ENCODE data around the gene DYDC2. TPM values are rescaled to one million over a fixed set of nuclear protein-coding genes. Genes with fewer than 3 reads are reported as not detected.

DYDC2 gene
- total RNA-seq, 1 experiment from 2014 or later = 2.8 TPM

GRCh38 chr10:80319725-80320290 lies 36.8 kb upstream of the DYDC2 start:
- Histone ChIP-seq H3K4me1 (ENCODE audit: insufficient read depth, low read length) (no peaks in the 10 kb centered on the region), H4K8ac (replicated peaks; ENCODE audit: insufficient read length, low read depth, low read length) (no peak overlapping the region), H3K79me2 (ENCODE audit: insufficient read depth, low read length) (no peaks in the 10 kb centered on the region), H4K20me1 (ENCODE audit: control insufficient read depth, insufficient read depth, insufficient read length) (no peaks in the 10 kb centered on the region), H3K9me3 (ENCODE audit: control insufficient read depth, low read depth, low read length) (no peaks in the 10 kb centered on the region), H3K27me3 (ENCODE audit: insufficient read depth, low read length) (no peaks in the 10 kb centered on the region), H3K4me2 (ENCODE audit: insufficient read depth, insufficient read length, low read length) (no peak overlapping the region), H3K18ac (ENCODE audit: insufficient read length, low read depth, low read length) (no peak overlapping the region), H3T11ph (ENCODE audit: low read length) (no peak overlapping the region), H2BK20ac (ENCODE audit: low read depth, low read length, poor library complexity, severe bottlenecking) (no peak overlapping the region), H3K27ac (ENCODE audit: insufficient read length, low read depth, low read length) (no peak overlapping the region), H4K91ac (ENCODE audit: insufficient read length, low read depth, low read length) (no peak overlapping the region), H4K5ac (ENCODE audit: insufficient read length, low read depth, low read length) (no peak overlapping the region), H3K4ac (ENCODE audit: low read depth, low read length) (no peak overlapping the region), H2BK120ac (ENCODE audit: low read depth, low read length, poor library complexity, severe bottlenecking) (no peak overlapping the region), H2BK15ac (ENCODE audit: low read depth, low read length) (no peak overlapping the region), H2BK5ac (ENCODE audit: insufficient read length, low read length) (no peak overlapping the region), H2AFZ (ENCODE audit: low read length) (no peak overlapping the region), H3K14ac (ENCODE audit: insufficient read depth, low read length) (no peak overlapping the region), H3K23ac (ENCODE audit: insufficient read length, low read depth, low read length) (no peak overlapping the region), H3K9ac (ENCODE audit: extremely low read depth, insufficient read length, low read length) (no peak overlapping the region), H3K23me2 (ENCODE audit: insufficient read length, low read depth, low read length, poor library complexity, severe bottlenecking) (no peaks in the 10 kb centered on the region), H2AK5ac (ENCODE audit: insufficient read length, low read length) (no peak overlapping the region), H2BK12ac (ENCODE audit: insufficient read length, low read depth, low read length) (no peak overlapping the region), H3K56ac (ENCODE audit: insufficient read length, low read depth, low read length) (no peak overlapping the region), H3K79me1 (ENCODE audit: insufficient read depth, low read depth, low read length, poor library complexity, severe bottlenecking) (no peaks in the 10 kb centered on the region)
- Mint-ChIP-seq H3K4me3 (no peak overlapping the region), H3K9me3 (no peaks in the 10 kb centered on the region), H3K4me1 (peaks cover 0 to 7% of the 10 kb centered on the region in 2 experiments; a peak in 3 of 4 replicates), H3K27ac (no peak overlapping the region), H3K27me3 (ENCODE audit: low read depth) (0 out of 2 replicates have a peak, but pooled peaks cover 2% of the 10 kb centered on the region), H3K36me3 (ENCODE audit: insufficient read depth in 1 of 3, low read depth in 3 of 3) (no peaks in the 10 kb centered on the region; a peak in 1 of 7 replicates)
- DNase-seq = no peak
- no CpG with 5 or more reads among the region's 2 CpGs for WGBS (ENCODE audit: extremely low coverage, insufficient read length, low lambda C conversion rate)
- no peak for TF ChIP-seq CTCF (conservative IDR thresholded peaks at IDR 0.05)
